AG09309 (cell line): ENCODE data around the gene HTD2.

ENCODE experiments used
- DNase-seq: peaks from one replicate; pipeline ENCODE4 v3.0.0-alpha.2; 2010; ENCODE audit warnings: low read depth
- H3K4me3 ChIP-seq: 2 replicates; pipeline ENCODE4 v1.5.1; 2011; ENCODE audit warnings: mild to moderate bottlenecking, low read depth, low read length, moderate library complexity; ENCODE audit not compliant: control insufficient read depth
- CTCF ChIP-seq: IDR thresholded peaks from 2 replicates; pipeline ENCODE4 v1.5.1; 2011; ENCODE audit warnings: mild to moderate bottlenecking, low read depth, low read length, inconsistent platforms; ENCODE audit not compliant: insufficient read depth, control insufficient read depth; ENCODE audit errors: missing control alignments

The HTD2 gene

GRCh38 chr3:58361866-58362265 lies 55.5 kb downstream of the HTD2 start:
- TF ChIP-seq CTCF, result no peak
- no peak for DNase-seq
- H3K4me3 ChIP-seq, result no peak overlapping the region

DNA sequence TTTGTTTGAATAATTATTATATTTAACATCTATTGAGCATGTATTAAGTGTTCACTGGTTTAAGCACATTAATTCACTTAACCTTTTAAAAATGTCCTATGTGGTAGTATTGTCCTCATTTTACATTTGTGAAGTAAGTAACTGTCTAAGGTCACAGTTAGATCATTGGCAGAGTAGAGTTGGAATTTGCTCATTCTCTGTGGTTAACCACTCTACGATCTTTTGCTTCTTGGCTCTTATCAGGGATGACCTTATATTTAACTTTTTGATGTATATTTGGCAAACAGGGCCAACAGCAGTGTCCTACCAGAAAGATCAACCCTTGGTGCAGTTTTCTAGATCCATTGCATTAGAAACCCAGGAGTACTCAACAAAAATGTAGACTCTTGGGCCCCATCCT lies 60.4 kb downstream of the HTD2 start:
- DNase-seq, result no peak
- no peak overlapping the region for H3K4me3 ChIP-seq
- TF ChIP-seq CTCF, result no peak

- no peak overlapping the region for H3K4me3 ChIP-seq
- no peak for DNase-seq
- no peak for TF ChIP-seq CTCF
These were observed 62.7 kb downstream of the HTD2 start for GRCh38 chr3:58369038-58369437.
